ENCODE results near the gene OR2G3. TPM values are rescaled to one million over a fixed set of nuclear protein-coding genes. Genes with fewer than 3 reads are reported as not detected.

OR2G3 gene
- total RNA-seq, 3 donors from 2014 or later = not detected

- Mint-ChIP-seq H3K36me3 (ENCODE audit: insufficient read depth) (no peaks in the 10 kb centered on the region), H3K4me3 (no peak overlapping the region), H3K4me1 (ENCODE audit: low read depth) (no peaks in the 10 kb centered on the region), H3K9me3 (peaks cover 5% of the 10 kb centered on the region), H3K27me3 (ENCODE audit: low read depth) (peaks cover 15% of the 10 kb centered on the region)
- DNase-seq = no peak
- ATAC-seq = no peak
Measured at GRCh38 chr1:247642742-247643141, 37.4 kb downstream of the OR2G3 start.

GRCh38 chr1:247646867-247647266 lies 41.5 kb downstream of the OR2G3 start:
- H3K4me3 Mint-ChIP-seq = no peak overlapping the region
- no peaks in the 10 kb centered on the region for H3K9me3 Mint-ChIP-seq
- DNase-seq (no peak), ATAC-seq (no peak)
- H3K36me3 Mint-ChIP-seq (ENCODE audit: insufficient read depth) = no peaks in the 10 kb centered on the region
- H3K27me3 Mint-ChIP-seq (ENCODE audit: low read depth) = no peaks in the 10 kb centered on the region
- no peaks in the 10 kb centered on the region for H3K4me1 Mint-ChIP-seq (ENCODE audit: low read depth)

GRCh38 chr1:247647864-247648263 lies 42.5 kb downstream of the OR2G3 start:
- H3K9me3 Mint-ChIP-seq = no peaks in the 10 kb centered on the region
- no peaks in the 10 kb centered on the region for H3K36me3 Mint-ChIP-seq (ENCODE audit: insufficient read depth)
- no peaks in the 10 kb centered on the region for H3K4me1 Mint-ChIP-seq (ENCODE audit: low read depth)

GRCh38 chr1:247653040-247653439 lies 47.7 kb downstream of the OR2G3 start:
- H3K27me3 Mint-ChIP-seq (ENCODE audit: low read depth) = no peaks in the 10 kb centered on the region
- no peaks in the 10 kb centered on the region for H3K36me3 Mint-ChIP-seq (ENCODE audit: insufficient read depth)
- no peak for ATAC-seq
- no peaks in the 10 kb centered on the region for H3K4me1 Mint-ChIP-seq (ENCODE audit: low read depth)
- H3K4me3 Mint-ChIP-seq = no peak overlapping the region
- no peaks in the 10 kb centered on the region for H3K9me3 Mint-ChIP-seq
- no peak for DNase-seq

More at GRCh38 chr1:247647864-247648263, 42.5 kb downstream of the OR2G3 start:
- no peak overlapping the region for H3K4me3 Mint-ChIP-seq
- no peak for DNase-seq
- no peak for ATAC-seq
- H3K27me3 Mint-ChIP-seq (ENCODE audit: low read depth) = no peaks in the 10 kb centered on the region

Other genes with a start within 250 kb of the OR2G3 start
- gene NLRP3, start 189.4 kb upstream of the OR2G3 start, total RNA-seq = 1 to 10 TPM; 4.1 to 5.4 (median 4.2) TPM
- gene OR2B11, start 147.5 kb upstream of the OR2G3 start, total RNA-seq = not detected
- not detected for gene OR2C3, start 69.1 kb upstream of the OR2G3 start, total RNA-seq
- 1 to 10 TPM in 1 of 3 donors, under 1 TPM in 2; 0.05 to 2.4 (median 0.37) TPM for gene GCSAML, start 56.5 kb upstream of the OR2G3 start, total RNA-seq
- gene OR2G2, start 17.2 kb upstream of the OR2G3 start, total RNA-seq = not detected
- gene OR13G1, start 74.2 kb downstream of the OR2G3 start, total RNA-seq = not detected
- not detected for gene OR6F1, start 111.1 kb downstream of the OR2G3 start, total RNA-seq
- gene OR14K1, start 133.0 kb downstream of the OR2G3 start, total RNA-seq = not detected
- not detected for gene OR14A2, start 142.6 kb downstream of the OR2G3 start, total RNA-seq
- gene OR1C1, start 155.0 kb downstream of the OR2G3 start, total RNA-seq = not detected
- gene OR14A16, start 218.5 kb downstream of the OR2G3 start, total RNA-seq = not detected
- gene OR11L1, start 236.3 kb downstream of the OR2G3 start, total RNA-seq = not detected